ENCODE results near the gene TTLL7.

Gene TTLL7

GRCh38 chr1:83976920-83977319, 22.0 kb downstream of the TTLL7 start:
- no peak for DNase-seq (ENCODE audit: insufficient read length, low spot score)
- TF ChIP-seq, protein P1, sequence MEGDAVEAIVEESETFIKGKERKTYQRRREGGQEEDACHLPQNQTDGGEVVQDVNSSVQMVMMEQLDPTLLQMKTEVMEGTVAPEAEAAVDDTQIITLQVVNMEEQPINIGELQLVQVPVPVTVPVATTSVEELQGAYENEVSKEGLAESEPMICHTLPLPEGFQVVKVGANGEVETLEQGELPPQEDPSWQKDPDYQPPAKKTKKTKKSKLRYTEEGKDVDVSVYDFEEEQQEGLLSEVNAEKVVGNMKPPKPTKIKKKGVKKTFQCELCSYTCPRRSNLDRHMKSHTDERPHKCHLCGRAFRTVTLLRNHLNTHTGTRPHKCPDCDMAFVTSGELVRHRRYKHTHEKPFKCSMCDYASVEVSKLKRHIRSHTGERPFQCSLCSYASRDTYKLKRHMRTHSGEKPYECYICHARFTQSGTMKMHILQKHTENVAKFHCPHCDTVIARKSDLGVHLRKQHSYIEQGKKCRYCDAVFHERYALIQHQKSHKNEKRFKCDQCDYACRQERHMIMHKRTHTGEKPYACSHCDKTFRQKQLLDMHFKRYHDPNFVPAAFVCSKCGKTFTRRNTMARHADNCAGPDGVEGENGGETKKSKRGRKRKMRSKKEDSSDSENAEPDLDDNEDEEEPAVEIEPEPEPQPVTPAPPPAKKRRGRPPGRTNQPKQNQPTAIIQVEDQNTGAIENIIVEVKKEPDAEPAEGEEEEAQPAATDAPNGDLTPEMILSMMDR (IDR thresholded peaks at IDR 0.05; ENCODE audit: insufficient read depth, missing control alignments): no peak
- no peak for FAIRE-seq

DNA sequence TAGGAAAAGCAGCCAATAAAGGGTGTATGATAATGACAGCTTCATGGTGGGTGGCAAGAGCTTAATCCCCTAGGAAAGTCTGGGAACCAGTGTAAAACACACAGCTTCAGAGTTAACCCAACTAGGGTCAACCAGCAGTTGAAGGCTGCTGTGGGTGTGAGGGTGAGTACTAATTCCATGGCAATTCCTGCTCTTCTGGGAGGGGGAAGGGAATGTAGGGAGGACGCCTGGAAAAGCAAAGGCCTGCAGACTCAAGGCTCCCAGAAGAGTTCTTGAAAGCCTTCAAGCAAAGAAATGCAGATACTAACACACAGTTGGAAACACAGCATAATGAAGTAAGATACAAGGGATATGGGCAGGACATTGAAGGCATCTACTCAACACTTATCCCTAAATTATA, 28.1 kb downstream of the TTLL7 start:
- FAIRE-seq: peak; percentile 48
- TF ChIP-seq, protein P1 (IDR thresholded peaks at IDR 0.05; ENCODE audit: insufficient read depth, missing control alignments): no peak

GRCh38 chr1:83970114-83970513, 28.8 kb downstream of the TTLL7 start:
- TF ChIP-seq, protein P1 (IDR thresholded peaks at IDR 0.05; ENCODE audit: insufficient read depth, missing control alignments): no peak
- DNase-seq (ENCODE audit: insufficient read length, low spot score) (no peak), FAIRE-seq (no peak)

More for the DNA sequence above, 28.1 kb downstream of the TTLL7 start:
- no peak for DNase-seq (ENCODE audit: insufficient read length, low spot score)

DNA sequence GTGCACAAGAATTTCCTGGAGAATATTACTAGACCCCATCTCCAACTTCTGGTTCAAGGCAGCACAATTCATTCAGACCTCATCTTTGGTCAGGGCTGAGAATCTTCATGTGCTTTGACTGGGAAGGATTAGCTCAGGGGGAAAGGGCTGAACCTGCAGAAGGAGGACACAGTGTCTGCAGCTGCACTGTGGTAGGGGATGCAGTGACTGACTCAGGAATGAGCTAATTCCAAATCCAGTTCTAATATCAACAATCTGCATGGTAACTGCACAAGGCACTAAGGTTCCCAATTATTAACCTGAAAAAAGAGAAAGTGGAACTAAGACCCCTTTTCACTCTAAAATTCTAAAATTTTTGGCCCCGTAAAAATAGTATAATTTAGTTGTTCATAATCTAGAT, 31.6 kb downstream of the TTLL7 start:
- no peak for FAIRE-seq
- TF ChIP-seq, protein P1 (IDR thresholded peaks at IDR 0.05; ENCODE audit: insufficient read depth, missing control alignments): no peak
- no peak for DNase-seq (ENCODE audit: insufficient read length, low spot score)

GRCh38 chr1:83964153-83964552, 34.8 kb downstream of the TTLL7 start:
- TF ChIP-seq, protein P1 (IDR thresholded peaks at IDR 0.05; ENCODE audit: insufficient read depth, missing control alignments): no peak
- no peak for DNase-seq (ENCODE audit: insufficient read length, low spot score)
- FAIRE-seq: no peak

DNA sequence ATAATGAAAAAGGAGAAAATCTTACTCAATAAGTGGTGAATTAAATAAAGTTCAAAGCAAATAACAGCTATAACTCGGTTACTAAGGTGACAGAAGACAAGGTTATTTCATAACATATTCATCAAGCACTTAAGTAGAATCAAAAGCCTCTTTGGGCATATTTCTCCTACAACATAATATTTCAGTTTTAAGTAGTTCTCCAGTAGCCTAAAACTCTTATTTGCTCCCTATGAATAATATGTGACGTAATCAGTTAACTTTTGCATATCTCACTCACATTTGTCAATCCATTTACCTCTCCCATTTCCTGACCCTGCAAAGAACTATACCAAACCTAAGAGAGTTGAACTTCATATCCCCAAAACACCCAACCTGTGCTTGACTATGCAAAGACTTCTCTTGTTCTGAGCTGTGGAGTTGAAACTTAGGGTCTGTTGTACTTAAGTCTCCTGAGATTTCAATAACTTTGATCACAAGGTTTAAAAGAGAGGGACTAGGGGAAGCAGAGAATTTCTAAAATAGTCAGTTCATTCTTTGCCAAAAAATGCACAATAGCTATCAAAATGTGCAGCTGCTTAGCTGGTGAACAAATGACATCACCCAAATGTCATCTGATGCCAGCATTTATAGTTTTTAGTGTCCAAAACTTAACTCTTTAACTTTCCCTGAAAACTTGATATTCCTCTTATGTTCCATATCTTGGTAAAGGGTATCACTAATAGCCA, 37.2 kb downstream of the TTLL7 start:
- TF ChIP-seq, protein P1 (IDR thresholded peaks at IDR 0.05; ENCODE audit: insufficient read depth, missing control alignments): no peak
- DNase-seq (ENCODE audit: insufficient read length, low spot score) (no peak), FAIRE-seq (no peak)

GRCh38 chr1:83960669-83961277, 38.2 kb downstream of the TTLL7 start:
- FAIRE-seq (no peak), DNase-seq (ENCODE audit: insufficient read length, low spot score) (no peak)
- TF ChIP-seq, protein P1 (IDR thresholded peaks at IDR 0.05; ENCODE audit: insufficient read depth, missing control alignments): no peak
